ENCODE measurements around the gene BTBD18.

The BTBD18 gene

GRCh38 chr11:57699813-57700212 is 51.8 kb downstream of the BTBD18 start (continued):
- TF ChIP-seq TSHZ2 (CRISPR knock-in tag; IDR thresholded peaks at IDR 0.05) (no peak), ESRRG (CRISPR knock-in tag; IDR thresholded peaks at IDR 0.05) (no peak)

DNA sequence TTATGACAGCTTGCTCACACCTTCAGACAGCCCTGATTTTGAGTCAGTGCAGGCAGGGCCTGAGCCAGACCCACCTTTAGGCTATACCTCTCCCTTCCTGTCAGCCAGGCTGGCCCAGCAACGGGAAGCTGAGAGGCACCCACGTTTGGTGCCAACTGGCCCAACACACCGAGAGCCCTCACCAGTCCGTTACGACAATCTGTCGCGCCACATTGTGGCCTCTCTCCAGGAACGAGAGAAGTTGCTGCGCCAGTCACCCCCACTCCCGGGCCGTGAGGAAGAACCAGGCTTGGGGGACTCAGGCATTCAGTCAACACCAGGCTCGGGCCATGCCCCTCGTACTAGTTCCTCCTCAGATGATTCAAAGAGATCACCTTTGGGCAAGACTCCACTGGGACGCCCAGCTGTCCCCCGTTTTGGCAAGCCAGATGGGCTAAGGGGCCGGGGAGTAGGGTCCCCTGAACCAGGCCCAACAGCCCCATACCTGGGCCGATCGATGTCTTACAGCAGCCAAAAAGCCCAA is 52.7 kb downstream of the BTBD18 start:
- TF ChIP-seq ZNF565 (CRISPR knock-in tag; conservative IDR thresholded peaks at IDR 0.05; ENCODE audit: low read depth) (no peak), PPARA (CRISPR knock-in tag; IDR thresholded peaks at IDR 0.05; ENCODE audit: borderline replicate concordance) (no peak), TOX (CRISPR knock-in tag; IDR thresholded peaks at IDR 0.05; ENCODE audit: borderline replicate concordance) (no peak), TCF4 (CRISPR knock-in tag; IDR thresholded peaks at IDR 0.05; ENCODE audit: borderline replicate concordance) (no peak)
- no peak; the same call in 2 of the 3 replicates for ATAC-seq

All from SK-N-SH treated with all-trans-retinoic acid at 6 μM for 48 hours (cell line).